GM12801 (cell line): ENCODE results near the gene RNASEH1.

Experiments
- TF ChIP-seq, protein P1 (sequence below): IDR thresholded peaks from one replicate; pipeline ENCODE4 v1.5.1; 2011; ENCODE audit warnings: control low read depth; ENCODE audit not compliant: insufficient read length; ENCODE audit errors: extremely low read depth

Gene RNASEH1, protein sequence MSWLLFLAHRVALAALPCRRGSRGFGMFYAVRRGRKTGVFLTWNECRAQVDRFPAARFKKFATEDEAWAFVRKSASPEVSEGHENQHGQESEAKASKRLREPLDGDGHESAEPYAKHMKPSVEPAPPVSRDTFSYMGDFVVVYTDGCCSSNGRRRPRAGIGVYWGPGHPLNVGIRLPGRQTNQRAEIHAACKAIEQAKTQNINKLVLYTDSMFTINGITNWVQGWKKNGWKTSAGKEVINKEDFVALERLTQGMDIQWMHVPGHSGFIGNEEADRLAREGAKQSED

GRCh38 chr2:3558205-3559014 is at the start of gene RNASEH1:
RNASEH1 (minus strand) TSS chr2:3558333; CDS start chr2:3558260, 73 bp downstream.
- TF ChIP-seq, protein P1, sequence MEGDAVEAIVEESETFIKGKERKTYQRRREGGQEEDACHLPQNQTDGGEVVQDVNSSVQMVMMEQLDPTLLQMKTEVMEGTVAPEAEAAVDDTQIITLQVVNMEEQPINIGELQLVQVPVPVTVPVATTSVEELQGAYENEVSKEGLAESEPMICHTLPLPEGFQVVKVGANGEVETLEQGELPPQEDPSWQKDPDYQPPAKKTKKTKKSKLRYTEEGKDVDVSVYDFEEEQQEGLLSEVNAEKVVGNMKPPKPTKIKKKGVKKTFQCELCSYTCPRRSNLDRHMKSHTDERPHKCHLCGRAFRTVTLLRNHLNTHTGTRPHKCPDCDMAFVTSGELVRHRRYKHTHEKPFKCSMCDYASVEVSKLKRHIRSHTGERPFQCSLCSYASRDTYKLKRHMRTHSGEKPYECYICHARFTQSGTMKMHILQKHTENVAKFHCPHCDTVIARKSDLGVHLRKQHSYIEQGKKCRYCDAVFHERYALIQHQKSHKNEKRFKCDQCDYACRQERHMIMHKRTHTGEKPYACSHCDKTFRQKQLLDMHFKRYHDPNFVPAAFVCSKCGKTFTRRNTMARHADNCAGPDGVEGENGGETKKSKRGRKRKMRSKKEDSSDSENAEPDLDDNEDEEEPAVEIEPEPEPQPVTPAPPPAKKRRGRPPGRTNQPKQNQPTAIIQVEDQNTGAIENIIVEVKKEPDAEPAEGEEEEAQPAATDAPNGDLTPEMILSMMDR: no peak

DNA sequence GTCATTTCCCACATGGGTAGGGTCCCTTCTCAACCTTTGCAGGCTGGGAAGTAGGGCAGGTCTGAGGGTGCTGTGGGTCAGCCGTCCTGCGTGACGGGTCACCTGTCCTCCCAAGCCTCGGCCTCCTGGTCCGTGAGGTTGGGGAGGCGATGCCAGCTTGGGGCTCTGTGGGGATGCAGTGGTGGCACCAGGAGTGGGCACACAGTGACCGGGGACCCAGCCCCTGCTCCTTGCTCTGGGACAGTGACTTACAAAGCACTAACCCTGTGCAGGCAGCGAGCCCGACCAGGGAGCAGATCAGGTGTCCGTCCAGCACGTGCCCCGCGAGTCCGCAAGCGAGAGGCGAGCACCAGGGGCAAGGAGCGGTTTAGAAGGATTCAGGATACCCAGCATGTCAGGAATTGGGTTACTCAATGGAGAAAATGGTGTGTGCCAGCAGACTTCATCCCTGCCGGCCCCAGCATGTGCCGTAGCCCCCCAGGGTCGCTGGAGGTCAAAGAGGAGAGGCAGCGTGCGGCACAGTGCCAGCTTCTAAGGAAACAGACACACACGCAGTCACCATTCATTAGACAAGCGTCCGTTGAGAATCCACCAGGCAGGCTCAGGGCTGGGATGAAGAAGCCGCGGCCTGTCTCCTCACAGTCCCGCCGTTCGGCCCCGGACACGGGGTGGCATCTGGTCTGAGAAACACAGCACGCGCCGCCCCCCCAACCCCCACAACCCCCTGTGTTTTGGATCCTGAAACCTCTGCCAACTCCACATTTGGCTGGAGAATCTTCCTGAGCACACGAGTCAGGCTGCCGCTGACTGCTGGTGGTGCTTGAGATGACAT is 48.5 kb upstream of the RNASEH1 start:
- TF ChIP-seq, protein P1: no peak

DNA sequence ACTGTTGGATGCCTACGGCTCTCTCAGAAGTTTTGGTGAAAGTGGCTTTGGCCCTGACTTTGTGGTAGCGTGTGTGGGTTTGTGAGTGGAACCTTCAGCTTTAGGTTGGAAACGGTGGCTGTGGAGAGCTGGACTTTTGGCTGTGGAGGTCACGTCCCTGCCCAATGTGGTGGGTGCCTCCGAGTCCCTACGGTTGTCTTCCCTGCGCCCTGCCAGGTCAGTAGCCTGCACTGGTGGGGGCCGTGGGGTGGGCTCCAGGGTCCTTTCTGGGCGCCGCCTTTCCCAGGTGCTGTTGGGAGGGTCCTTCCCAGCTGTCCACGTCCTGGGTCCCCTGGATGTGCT is 47.9 kb upstream of the RNASEH1 start:
- TF ChIP-seq, protein P1: no peak

GRCh38 chr2:3604991-3605961 is 47.1 kb upstream of the RNASEH1 start:
- TF ChIP-seq, protein P1: no peak

GRCh38 chr2:3604207-3604877 is 46.2 kb upstream of the RNASEH1 start:
- TF ChIP-seq, protein P1: no peak

DNA sequence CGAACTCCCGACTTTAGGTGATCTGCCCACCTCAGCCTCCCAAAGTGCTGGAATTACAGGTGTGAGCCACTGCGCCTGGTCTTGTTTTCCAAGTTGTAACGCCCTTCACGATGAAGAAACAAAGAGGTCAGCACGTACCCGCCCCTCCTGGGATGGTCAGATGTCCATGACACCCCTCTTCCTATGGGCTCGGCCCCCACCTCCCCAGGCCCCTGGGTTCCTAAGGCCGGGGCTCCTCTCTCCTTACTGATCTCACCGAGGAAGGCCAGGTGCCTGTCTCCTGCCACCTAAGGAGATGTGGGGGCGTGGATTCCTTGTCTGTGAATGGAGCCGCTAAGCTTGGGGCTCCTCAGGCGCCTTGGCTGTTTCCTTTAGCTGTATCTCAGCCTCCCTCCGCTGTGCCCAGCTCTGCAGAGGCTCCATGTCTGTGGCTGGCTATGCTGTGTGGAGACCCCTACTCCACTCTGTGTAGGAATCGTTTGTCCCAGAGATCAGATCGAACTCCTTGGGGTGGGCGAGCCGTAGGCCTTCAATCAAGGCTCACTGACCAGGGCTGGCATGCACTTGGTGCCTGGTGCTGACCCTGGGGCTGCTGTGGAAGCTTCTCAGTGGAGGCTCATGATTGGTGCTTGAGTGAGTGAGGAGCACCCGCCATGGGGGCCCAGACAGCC is 45.5 kb upstream of the RNASEH1 start:
- TF ChIP-seq, protein P1: no peak
